Stimulated activated naive CD4-positive, alpha-beta T cell treated with Interleukin-2 at 50 U/mL for 16 hours (primary cell): ENCODE measurements around the gene NAPEPLD.

ENCODE experiments used
- DNase-seq: peaks from one replicate; lab custom pipeline; 2025; lab: John Stamatoyannopoulos, UW

NAPEPLD gene

DNA sequence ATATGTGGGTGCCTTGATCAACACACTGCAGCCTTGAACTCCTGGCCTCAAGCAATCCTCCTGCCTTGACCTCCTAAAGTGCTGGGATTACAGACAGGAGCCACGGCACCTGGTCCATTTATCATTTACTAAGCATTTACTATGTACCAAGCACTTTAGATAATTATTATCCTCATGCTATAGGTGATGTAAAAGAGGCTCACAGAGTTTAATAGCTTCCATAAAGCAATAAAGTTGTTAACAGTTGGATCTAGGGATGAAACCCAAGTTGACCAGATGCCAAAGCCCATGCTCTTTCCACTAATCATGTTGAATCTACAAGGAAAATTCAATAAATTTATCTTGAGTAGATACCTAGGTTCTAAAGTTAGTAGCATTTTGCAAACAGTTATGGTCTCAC, 5.0 kb downstream of the NAPEPLD start:
- DNase-seq = no peak

DNA sequence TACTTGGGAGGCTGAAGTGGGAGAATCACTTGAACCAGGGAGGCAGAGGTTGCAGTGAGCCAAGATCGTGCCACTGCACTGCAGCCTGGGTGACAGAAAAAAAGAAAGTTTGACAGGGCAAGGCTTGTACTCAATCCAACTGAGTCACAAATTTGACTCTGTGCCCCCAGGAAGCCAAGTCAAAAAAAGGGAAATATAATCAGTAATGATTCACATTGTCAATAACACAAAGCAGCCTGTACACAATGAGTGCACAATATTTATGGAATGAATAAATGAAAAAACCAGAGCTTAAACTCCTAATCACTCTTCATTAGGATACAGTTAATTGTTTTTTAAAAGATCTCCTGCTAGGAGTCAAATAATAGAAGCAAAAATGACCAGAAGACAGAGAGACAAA, 6.4 kb downstream of the NAPEPLD start:
- DNase-seq = no peak

DNA sequence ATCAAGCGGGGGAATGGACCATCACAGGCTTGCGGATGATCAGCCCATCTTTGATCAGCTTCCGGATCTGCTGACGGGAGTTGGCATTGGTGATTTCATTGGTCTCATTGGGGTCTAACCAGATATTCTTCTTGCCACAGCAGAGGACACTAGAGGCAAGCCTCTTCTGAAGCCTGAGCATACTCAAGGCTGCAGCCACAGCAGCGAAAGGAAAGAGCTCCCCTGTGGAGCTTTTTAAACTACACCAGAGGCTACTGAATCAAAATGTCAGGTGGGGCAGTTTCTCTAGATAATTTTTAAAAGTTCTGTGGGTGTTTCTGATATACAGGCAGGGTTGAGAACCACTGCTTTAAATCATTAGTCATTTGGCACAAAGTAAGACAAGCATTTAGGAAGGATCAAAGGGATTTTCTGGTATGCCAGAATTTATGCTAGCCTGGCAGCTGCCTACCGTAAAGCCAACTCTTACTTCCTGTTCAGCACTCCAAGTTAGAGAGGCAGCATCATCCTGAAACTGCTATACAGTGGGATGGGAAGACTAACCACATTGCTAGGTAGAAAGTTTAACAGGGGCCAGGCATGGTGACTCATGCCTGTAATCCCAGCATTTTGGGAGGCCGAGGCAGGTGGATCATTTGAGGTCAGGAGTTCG, 7.0 kb downstream of the NAPEPLD start:
- DNase-seq = no peak

DNA sequence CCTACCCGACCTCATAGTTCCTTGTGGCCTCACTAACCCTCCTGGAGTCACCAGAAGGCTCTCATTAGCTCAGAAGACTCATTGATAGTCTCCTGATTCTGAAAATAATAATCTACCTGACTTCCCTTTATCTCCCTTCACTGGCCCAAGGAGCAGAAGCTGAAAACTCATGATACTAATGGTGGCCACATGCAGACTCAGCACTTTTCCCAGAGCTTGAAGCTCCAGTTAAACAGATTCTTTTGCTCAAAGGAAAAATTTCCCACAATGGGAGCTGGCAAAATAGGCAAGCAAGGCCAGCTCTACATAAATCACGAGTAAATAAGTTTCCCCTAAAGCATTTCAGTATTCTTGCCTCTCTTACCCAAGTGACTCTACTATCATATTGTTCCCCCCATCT, 8.2 kb downstream of the NAPEPLD start:
- no peak for DNase-seq

DNA sequence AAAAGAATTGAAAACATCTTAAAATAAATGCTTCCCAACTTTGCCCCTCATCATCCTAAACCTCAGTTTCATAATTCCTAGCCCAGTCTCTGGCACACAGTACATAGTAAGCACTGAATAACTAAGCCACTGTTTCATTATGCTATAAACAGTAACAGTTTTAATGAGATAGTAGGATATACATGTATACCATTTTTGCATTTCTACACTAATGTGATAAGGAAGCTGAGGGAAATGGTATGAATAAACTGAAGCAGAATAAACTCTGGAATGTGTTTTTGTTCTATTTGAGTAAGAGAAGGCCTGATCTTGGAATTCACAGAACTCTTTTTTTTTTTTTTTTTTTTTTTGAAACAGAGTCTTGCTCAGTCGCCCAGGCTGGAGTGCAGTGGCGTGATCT, 8.8 kb downstream of the NAPEPLD start:
- no peak for DNase-seq

DNA sequence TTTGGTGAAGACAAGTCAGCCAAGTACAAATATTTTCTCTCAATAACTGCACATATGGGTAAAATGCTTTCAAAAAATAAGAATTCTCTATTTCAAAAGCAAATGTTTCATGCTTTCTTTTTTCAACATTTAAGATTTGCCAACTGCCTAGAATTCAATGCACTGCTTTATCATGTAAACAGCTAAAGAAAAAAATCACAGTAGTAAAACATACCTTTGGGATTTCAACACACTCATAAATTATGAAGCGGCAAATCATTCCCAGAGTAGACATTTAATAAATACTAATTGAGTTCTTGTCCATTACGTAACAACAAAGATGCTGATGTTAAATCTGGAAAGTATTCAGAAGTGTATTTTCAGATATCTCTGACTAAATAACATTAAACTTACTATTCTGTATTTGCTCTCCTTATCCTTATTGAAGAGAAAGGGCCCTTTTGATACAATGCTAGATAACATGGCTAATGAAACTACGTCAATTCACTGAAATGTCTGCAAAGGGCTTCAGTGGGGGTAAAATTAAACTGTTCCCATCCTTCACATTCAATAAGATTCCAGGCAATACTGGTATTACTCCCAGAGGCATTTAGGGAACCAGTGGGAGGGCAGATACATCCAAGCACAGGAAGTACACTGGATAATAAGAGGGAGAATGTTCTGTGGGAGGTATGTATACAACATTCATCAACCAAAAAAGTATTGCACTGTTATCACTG, 13.9 kb downstream of the NAPEPLD start:
- DNase-seq = no peak

DNA sequence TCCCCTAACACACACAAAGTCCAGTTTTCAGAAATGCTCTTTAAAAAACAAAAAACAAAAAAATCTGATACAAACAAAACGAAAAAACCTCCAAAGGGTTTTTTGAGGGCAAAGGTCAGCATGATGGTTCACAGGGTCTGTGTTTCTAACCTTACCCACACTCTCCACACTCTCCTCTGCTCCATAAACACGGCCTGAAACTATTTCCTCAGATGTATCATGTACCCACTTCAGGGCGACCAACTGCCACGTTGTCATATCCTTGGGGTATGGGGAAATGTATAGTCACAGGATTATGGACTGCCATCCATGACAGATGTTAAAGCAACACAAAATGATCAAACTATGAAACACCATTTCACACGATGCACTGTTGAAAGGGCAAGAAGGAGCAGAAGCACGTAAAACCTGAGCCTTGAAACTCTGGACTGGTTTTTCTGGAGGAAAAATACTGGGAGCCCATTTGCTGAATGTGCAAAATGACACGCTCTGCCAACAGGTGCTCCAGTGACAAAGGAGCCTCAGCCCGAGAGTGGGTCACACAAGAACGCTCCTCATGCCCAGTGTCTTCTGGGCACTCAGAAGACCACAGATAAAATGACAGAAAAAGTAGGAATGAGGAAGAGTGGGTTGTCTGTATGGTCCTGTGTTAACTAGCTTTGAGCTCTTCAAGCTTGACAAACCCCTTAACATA, 15.8 kb downstream of the NAPEPLD start:
- no peak for DNase-seq

DNA sequence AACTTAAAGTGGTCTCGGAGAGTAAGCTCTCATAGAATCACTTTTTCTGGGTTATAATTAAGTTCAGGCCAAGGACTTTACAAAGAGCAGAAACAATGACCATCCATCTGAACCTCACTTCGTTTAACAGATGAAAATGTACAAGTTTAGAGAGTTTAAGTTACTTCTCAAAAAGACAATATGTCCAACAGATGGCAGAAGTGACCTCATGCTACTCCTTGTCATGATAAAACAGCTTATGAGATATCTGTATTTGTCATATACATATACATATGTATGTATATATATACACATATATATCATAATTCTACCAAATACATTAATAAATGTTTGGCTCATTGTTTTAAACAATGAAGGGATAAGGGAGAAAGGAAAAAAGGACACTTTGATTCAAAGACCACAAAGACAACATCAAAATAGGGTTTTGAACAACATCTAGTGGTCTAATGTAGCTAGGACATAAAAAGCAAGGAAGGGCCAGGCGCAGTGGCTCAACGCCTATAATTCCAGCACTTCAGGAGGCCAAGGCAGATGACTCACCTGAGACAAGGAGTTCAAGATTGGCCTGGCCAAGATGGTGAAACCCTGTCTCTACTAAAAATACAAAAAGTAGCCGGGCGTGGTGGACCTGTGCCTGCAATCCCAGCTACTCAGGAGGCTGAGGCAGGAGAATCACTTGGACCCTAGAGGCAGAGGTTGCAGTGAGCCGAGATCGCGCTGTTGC, 17.8 kb downstream of the NAPEPLD start:
- DNase-seq = no peak

DNA sequence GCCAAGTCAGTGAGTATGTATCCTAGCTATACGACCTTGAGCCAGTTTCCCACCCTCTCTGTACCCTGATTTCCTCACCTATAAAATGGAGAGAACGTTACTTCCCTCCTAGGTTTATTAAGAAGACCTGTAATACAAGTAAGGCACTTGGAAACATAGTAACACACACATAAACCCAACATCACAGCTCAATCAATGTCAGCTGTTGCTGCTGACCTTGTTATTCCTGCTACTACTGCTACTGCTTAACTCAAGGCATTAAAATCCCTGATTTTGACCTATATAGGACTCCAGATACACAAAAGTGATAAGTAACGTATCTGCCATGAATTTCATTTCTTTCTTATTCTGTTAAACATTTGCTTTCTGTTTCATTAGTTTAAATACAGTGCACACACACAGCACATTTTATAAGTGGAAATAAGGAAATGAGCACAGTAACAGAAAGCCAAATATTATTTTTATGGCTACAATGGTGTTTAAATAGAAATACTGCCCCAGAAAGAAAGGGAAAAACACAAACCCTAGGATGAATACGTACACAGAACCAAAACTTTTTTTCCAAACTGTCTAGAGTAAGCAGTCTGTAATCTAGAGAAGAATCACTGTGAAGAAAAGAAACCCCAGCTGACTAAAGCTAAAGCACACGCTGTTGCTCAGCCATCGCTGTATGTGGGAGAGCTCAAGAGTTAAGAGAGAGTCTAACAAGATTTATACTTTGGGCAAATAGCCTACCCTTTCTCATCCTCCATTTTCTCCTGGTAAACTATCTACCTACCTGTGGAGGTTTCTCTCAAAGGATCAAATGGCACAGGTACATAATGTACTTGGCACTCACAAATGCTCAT, 19.0 kb downstream of the NAPEPLD start:
- no peak for DNase-seq

DNA sequence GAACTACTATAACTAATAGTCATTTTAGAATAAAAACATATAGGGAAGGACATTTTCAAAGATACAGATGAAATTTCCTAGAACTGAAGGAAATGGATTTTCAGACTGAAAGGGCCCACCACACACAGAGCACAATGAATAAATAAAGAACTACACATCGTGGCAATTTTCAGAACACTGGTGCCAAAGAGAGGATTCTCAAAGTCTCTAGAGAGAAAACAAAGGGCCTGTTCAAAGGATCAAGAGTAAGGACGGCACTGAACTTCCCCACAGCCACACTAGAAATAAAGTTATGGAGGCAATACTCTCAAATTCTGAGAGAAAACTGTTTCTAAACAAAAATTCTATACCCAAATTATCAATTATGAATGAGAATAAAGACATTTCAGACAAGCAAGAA, 21.9 kb downstream of the NAPEPLD start:
- no peak for DNase-seq

DNA sequence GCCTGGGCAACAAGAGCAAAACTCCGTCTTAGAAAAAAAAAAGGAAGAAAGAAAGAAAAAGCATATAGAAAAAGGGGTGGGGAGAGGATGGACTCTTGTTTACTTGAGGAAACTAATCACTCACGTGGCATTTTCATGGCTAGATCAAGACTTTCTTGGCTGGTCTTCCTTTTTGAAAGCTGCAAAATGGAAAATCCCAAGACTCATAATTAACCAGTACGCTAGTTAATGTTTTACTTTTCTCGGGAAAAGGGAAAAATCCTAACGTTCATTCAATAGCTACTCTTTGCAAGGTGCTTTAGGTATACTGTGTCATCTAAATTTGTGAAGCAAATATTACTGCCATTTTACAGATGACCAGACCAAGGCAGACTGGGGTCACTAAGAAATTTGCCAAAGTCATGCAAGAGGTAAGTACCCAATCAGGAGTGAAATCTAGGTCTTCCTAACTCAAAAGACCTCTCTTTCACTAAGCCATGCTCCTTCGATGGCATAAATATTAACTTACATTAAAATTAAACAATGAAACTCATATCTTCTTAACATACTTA, 24.4 kb downstream of the NAPEPLD start:
- no peak for DNase-seq

DNA sequence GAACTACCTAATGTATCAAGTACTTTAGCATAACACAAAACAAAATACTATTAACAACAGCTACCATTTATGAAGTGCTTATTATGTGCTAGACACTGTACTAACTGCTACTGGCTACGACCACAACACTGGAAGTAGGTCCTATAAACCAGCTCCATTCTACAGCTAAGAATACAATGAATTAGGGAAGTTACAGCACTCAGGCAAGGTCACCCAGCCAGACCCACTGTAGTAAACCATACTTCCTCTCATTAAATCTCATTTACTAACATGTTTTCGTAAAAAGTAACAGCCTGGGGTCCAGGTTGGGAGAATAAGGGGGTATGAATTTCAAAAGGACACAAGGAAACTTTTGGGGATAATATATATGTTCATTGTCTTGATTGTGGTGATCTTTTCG, 25.4 kb downstream of the NAPEPLD start:
- DNase-seq = no peak

DNA sequence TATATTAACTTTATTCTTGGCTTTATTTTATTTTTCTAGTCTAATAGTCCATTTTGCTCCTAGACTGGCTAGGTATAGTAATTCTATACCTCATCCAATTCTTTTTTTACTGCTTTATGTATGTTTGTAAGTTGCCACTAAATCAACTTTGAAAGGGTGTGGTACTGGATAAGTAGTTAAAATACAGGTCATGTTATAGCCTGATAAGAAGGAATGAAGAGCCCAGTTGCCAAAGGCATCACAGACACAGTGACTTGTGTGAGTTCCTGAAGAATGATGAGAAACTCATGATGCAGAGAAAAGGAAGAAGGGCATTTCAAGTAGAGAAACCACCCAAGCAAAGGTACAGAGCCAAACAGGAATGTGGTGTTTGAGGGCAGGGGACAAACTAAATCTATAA, 27.3 kb downstream of the NAPEPLD start:
- no peak for DNase-seq

DNA sequence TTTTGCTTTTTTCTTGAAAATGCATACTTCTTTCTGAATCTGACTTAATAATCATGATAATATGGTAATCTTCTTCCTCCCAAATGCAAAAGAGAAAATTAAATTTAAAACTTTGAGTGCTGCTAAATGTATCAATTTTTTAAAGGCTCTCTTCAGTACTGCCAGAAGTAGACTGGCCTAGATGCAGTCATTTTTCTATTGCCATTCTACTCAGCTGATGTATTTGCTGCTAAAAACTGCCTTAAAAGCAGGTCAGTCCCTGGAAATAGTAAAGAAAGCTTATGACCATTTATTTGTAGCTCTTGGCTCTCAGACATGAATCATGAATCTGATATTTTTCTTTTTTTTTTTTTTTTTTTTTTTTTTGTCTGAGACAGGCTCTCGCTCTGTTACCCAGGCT, 28.5 kb downstream of the NAPEPLD start:
- no peak for DNase-seq

DNA sequence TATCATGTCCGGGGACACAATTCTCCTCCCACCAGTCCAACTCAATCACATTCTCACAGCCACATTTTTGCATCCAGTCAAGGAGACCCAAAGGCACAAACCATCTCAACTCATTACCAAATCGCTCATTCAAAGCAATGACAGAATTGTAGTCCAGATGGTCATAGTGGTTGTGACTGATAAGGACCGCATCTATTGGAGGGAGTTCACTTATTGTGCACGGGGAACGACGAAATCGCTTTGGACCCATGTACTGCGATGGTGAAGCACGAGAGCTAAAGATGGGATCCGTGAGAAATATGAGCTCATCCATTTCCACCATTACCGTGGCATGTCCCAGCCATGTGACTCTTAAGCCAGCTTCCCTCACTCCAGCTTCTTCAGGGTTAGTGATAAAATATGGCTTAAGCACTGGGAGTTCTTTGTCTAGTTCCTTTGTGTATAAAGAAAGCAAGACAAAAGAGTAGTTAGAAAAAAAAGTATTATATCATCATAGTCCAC, 29.1 kb downstream of the NAPEPLD start:
- DNase-seq = no peak

DNA sequence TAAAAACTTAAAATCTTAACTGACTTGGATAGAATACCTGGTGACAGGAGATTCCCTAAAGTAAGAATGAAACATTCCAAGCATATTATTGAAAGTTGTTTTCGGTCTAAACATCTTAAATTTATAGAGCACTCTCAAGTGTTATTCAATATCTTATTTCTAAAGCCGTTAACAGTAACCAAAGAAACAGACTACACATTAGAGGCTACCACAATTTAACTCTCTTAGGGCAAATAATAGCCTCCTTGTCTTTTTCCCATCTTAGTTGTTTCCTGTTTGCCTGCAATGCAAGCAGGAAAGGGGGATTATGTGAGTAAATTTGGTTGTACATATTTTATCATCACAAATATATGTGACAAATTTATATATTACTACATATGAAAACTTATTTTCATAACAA, 31.4 kb downstream of the NAPEPLD start:
- DNase-seq = no peak

DNA sequence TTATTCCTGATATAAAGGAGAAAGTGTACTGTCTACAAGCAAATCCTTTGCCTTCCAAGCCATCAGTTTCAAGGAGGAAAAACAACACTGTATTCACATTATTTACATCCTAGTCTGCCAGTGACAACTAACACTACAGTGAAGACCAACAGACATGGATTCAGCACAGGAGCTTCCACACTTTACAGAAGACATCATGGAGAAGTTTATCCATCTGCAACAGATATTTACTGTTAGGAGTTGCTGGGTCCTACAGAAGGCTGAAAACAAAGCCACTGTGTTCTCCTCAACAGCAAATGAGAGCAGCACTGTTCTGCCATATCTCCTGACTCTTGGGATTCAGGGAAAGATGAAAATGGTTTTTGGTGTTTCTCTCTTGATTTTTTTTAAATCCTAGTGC, 31.9 kb downstream of the NAPEPLD start:
- DNase-seq = no peak

DNA sequence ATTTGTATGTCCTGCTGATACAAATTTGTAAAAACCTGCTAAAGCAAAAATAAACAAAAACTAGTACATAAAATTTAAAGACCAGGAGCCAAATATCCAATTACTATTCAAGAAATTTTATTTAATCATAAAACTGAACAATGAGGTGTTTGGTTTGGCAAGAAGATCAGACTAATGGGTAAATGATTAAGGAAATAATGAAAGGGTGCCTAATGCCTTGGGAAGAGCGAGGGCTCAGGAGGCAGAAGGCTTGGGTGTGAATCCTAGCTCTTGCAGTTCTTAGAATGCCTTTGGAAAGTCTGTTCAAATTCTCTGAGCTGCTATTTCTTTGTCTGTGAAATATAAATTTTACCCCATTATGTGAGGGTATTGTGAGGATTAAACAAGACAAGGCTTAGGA, 32.4 kb downstream of the NAPEPLD start:
- DNase-seq = no peak

DNA sequence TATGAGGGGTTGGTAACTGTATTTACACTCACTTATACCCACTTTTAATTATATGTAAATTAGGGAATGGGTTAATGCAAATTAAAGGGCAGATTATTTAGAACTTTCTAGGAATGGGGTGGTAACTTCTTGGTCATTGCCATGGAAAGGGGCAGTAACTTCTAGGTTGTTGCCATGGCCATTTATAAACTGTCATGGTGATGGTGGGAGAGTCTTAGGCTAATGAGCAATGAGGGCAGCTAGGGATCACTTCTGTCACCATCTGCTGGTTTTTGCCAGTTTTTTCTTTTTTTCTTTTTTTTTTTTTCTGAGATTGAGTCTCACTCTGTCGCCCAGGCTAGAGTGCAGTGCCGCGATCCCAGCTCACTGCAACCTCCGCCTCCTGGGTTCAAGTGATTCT, 33.1 kb downstream of the NAPEPLD start:
- no peak for DNase-seq

DNA sequence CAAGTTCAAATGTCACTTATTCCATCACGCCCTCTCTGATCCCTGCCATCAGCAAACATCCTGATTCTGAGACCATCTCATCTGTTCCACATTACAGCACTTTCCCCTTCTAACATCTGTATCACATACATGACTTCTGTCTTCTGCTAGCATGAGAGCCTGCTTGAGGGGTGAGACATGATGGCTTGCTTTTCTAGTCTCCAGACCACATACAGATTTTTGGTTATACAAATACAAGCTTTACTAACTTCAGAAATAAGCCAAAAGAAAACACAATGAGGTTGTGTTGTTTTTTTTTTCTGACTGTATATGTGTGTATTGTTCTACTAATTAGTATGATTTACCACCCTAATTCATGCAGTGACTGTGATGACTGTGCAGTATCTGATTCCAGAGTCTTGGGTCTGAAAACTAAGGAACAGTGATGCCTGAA, 34.3 kb downstream of the NAPEPLD start:
- DNase-seq = no peak

DNA sequence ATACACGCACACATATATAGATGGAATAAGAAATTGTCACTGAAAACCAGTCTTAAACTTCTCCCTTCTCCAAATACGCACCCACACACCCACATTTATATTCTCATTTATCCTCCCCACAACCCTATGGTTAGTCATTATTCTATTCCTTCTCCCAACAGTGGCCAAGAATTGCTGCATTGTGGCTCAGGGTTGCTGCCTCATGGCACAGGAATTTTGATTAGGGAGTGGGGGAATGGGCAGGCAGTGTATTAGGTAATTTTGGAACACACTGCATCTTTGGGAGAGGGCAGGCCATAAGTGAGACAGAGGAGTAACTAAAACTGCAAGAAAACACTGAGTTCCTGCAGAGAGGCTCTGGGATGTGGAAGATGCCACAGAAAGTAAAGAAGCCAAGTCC, 35.7 kb downstream of the NAPEPLD start:
- no peak for DNase-seq
